VCaP (cell line): ENCODE results near the gene NAV2.

ENCODE experiments used
- H3K27ac ChIP-seq: fragments of 450-650 bp; 2 replicates; pipeline ENCODE4 v1.5.1; 2017
- TF ChIP-seq, protein P1 (sequence below): fragments of 450-650 bp; conservative IDR thresholded peaks from 2 replicates; pipeline ENCODE4 v1.5.1; 2017; ENCODE audit warnings: mild to moderate bottlenecking, moderate library complexity

The NAV2 gene

DNA sequence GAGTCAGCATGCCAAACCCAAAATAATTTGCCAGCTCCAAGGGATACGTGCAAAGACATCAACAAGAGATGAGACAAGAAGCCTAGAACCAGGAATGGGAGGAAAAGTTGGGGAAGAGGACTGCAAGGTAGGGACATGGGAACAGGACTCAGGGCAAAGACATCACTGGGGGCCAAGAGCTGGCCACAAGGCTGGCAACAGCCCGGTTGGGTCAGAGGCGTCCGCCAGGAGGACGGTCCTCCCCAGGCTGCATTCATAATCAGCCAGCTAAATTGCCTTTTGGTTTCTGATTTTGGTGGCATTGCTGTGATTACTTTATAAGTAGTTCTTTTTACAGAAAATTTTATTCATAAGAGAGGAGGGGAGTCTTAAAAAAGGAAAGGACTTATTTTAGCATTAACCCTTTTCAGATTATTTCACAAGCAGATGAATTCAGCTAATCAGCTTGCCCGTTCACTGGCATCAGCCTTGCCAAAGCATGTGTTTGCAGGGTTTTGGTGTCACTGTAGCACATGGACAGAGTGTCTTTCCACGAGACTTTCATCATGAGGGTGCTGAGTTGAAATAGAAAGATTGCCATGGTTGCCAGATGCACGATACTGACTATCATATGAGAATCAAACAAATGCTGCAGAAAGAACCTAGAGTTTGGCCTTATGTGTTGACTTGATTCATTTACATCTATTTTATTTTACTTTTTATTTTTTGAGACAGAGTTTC, 23.2 kb upstream of the NAV2 start:
- no peak overlapping the region for H3K27ac ChIP-seq
- TF ChIP-seq, protein P1, sequence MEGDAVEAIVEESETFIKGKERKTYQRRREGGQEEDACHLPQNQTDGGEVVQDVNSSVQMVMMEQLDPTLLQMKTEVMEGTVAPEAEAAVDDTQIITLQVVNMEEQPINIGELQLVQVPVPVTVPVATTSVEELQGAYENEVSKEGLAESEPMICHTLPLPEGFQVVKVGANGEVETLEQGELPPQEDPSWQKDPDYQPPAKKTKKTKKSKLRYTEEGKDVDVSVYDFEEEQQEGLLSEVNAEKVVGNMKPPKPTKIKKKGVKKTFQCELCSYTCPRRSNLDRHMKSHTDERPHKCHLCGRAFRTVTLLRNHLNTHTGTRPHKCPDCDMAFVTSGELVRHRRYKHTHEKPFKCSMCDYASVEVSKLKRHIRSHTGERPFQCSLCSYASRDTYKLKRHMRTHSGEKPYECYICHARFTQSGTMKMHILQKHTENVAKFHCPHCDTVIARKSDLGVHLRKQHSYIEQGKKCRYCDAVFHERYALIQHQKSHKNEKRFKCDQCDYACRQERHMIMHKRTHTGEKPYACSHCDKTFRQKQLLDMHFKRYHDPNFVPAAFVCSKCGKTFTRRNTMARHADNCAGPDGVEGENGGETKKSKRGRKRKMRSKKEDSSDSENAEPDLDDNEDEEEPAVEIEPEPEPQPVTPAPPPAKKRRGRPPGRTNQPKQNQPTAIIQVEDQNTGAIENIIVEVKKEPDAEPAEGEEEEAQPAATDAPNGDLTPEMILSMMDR, result no peak

DNA sequence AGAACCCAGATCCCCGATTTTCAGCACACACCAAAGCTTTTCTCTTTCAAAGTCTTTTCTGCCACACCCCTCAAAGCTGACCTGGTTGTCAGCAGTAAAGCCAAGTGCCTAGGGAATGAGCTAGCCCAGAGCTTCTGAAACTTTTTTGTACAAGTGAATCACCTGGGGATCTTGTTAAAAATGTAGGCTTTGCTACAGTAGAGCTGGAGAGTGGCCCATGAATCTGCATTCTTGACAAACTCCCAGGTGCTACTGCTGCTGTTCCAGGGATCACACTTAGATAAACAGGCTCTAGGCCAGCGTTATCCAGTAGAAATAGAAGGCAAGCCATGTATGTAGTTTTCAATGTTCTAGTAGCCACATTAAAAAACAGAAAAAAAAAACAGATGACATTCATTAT, 21.8 kb upstream of the NAV2 start:
- no peak overlapping the region for H3K27ac ChIP-seq
- TF ChIP-seq, protein P1, result no peak

DNA sequence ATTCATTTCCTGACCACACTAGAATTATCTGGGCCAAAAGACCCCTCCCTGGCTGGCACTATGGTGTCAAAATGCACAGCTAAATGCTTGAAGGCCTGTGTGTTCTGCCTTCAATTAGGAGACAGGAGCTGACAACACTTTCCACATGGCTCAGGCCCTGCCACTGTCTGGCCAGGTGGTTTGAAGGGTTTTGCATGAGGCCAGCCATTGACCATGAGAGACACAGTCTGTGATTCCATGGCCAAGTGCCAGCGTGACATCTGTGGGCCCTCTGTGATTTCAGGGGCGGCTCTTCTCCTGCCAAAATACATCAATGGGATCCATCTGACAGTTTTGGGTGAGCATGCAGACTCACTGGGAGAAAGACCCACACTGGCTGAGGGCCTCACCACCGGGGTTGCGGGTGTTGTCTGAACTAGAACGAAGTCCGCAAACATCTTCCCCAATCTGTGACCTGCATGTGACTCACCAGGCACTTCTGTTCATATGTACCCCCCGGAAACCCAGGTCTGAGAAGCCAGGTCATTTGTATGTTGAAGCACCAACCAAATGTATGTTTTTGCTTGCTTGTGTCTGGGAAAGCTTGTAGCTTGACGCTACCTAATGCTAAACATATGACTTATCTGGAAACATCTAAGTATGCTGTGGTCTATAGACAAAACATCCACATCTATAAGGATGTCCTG, 20.7 kb upstream of the NAV2 start:
- TF ChIP-seq, protein P1, result no peak
- H3K27ac ChIP-seq, result no peak overlapping the region

DNA sequence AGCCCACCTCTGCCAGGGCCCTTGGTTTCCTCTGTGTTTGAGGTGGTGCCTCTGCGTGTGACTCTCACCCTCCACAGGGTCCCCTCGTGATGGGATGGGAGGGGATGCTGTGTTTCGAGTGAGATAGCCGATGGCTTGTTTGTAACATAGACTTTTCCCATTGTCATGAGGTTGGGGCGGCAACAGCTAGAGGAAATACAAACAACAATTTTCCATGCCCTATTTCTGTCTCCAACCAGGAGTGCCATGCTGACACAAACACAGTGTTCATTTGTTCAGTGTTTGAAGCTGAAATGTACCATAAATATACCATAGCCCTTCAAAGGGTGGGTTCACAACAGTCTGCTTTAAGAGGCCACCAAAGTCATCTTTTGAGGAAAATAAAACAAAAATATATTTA, 19.5 kb upstream of the NAV2 start:
- no peak overlapping the region for H3K27ac ChIP-seq
- TF ChIP-seq, protein P1, result no peak

DNA sequence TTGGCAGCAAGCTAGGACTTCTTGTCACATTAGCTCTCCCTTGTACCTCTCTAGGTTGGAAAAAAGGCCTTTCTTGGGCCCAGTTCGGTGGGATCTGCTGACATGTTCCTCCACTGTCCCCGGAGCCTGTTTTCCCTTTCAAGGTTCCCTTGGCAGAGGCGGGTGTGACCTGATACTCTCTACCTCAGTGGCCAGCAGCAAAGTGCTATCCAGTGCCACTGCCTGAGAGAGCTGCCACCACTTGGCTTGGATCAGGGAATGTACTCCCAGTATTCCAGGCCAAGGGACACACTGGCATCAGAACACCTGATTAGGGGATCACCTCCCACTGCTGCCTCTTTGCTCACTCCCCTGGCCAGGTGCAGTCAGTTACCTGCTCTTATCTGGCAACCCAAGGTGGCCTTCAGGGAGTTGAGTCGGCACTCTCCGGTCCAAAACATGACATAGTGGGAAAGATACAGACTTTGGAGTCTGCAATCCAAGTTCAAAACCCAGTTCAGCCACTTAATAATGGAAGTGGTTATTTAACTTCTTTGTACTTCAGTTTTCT, 17.8 kb upstream of the NAV2 start:
- TF ChIP-seq, protein P1, result no peak
- H3K27ac ChIP-seq, result no peak overlapping the region

DNA sequence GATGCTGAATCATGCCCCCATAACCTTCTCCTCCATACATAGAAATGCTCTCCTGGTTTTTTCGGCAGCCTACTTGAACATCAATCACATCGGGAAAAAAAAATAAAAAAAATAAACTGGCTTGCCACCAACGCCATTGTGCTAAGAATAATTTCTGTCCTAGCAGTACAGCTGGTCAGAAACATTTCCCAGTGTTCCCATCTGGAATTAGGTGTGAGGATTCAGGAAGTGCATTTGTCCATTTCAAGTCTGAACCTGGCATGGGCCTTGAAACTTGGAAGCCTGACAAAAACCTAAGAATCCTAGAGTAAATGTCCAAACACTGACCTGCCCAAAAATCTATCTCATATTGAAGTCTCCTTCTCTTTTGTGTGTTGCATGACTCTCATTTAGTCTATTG, 16.6 kb upstream of the NAV2 start:
- TF ChIP-seq, protein P1, result no peak
- no peak overlapping the region for H3K27ac ChIP-seq

DNA sequence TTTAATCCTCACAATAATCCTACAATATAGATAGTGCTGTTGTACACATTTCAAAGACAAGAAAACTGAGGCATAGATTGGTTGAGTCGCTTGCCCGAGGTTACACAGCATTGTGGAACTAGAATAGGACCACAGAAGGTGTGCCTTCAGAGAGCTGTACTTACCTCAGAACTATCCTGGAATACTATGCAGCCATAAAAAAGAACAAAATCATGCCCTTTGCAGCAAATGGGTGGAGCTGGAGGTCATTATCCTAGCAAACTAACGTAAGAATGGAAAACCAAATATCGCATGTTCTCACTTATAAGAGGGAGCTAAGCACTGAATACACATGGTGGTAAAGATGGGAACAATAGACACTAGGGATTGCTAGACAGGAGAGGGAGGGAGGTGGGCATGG, 15.7 kb upstream of the NAV2 start:
- H3K27ac ChIP-seq, result no peak overlapping the region
- TF ChIP-seq, protein P1, result no peak
